ENCODE measurements around the gene ZBTB3. TPM values are rescaled to one million over a fixed set of nuclear protein-coding genes. Genes with fewer than 3 reads are reported as not detected.

The ZBTB3 gene
- total and polyA plus RNA-seq, 9 of the 15 experiments (the other 6 are each of a cell fraction or from before 2014, with no cell fraction given), result 1.9 to 10.0 (median 4.9) TPM

DNA sequence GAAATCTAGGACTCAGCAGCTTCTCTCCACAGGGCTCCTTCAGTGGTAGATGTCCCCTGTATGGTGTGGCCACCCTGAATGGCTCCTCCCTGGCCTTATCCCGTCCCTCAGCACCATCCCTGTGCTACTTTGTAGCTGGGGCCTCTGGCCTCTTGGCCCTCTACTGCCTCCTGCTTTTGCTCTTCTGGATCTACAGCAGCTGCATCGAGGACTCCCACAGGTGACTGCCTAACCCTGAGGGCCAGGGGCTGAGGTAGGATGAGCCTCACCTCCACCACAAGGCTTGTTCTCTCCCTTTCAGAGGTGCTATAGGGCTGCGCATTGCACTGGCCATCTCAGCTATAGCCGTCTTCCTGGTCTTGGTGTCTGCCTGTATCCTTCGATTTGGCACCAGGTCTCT lies 35.0 kb upstream of the ZBTB3 start (continued):
- TF ChIP-seq, protein P1, sequence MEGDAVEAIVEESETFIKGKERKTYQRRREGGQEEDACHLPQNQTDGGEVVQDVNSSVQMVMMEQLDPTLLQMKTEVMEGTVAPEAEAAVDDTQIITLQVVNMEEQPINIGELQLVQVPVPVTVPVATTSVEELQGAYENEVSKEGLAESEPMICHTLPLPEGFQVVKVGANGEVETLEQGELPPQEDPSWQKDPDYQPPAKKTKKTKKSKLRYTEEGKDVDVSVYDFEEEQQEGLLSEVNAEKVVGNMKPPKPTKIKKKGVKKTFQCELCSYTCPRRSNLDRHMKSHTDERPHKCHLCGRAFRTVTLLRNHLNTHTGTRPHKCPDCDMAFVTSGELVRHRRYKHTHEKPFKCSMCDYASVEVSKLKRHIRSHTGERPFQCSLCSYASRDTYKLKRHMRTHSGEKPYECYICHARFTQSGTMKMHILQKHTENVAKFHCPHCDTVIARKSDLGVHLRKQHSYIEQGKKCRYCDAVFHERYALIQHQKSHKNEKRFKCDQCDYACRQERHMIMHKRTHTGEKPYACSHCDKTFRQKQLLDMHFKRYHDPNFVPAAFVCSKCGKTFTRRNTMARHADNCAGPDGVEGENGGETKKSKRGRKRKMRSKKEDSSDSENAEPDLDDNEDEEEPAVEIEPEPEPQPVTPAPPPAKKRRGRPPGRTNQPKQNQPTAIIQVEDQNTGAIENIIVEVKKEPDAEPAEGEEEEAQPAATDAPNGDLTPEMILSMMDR (IDR thresholded peaks at IDR 0.05 in 2 of 3, conservative IDR thresholded peaks at IDR 0.05 in 1 of 3; ENCODE audit: insufficient read depth in 2 of 3, low read depth in 1 of 3, low read length in 3 of 3), result peak; percentile 20 to 31 (median 25); a peak in 3 of 6 replicates
- TF ChIP-seq CREM (IDR thresholded peaks at IDR 0.05; ENCODE audit: low read depth), result no peak
- TF ChIP-seq, protein P2, sequence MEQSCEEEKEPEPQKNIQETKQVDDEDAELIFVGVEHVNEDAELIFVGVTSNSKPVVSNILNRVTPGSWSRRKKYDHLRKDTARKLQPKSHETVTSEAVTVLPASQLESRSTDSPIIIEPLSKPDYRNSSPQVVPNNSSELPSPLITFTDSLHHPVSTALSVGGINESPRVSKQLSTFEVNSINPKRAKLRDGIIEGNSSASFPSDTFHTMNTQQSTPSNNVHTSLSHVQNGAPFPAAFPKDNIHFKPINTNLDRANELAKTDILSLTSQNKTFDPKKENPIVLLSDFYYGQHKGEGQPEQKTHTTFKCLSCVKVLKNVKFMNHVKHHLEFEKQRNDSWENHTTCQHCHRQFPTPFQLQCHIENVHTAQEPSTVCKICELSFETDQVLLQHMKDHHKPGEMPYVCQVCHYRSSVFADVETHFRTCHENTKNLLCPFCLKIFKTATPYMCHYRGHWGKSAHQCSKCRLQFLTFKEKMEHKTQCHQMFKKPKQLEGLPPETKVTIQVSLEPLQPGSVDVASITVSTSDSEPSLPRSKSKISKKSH (CRISPR knock-in tag; IDR thresholded peaks at IDR 0.05), result no peak
- TF ChIP-seq, protein P3, sequence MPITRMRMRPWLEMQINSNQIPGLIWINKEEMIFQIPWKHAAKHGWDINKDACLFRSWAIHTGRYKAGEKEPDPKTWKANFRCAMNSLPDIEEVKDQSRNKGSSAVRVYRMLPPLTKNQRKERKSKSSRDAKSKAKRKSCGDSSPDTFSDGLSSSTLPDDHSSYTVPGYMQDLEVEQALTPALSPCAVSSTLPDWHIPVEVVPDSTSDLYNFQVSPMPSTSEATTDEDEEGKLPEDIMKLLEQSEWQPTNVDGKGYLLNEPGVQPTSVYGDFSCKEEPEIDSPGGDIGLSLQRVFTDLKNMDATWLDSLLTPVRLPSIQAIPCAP (CRISPR knock-in tag; IDR thresholded peaks at IDR 0.05; ENCODE audit: borderline replicate concordance), result no peak
- TF ChIP-seq PCBP1 (IDR thresholded peaks at IDR 0.05; ENCODE audit: low read depth, low read length, poor library complexity, severe bottlenecking), result no peak
- TF ChIP-seq, protein P4, sequence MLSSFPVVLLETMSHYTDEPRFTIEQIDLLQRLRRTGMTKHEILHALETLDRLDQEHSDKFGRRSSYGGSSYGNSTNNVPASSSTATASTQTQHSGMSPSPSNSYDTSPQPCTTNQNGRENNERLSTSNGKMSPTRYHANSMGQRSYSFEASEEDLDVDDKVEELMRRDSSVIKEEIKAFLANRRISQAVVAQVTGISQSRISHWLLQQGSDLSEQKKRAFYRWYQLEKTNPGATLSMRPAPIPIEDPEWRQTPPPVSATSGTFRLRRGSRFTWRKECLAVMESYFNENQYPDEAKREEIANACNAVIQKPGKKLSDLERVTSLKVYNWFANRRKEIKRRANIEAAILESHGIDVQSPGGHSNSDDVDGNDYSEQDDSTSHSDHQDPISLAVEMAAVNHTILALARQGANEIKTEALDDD (IDR thresholded peaks at IDR 0.05), result no peak
- TF ChIP-seq ZNF263 (CRISPR knock-in tag; IDR thresholded peaks at IDR 0.05; ENCODE audit: borderline replicate concordance), result no peak
- TF ChIP-seq GTF2F1 (IDR thresholded peaks at IDR 0.05; ENCODE audit: low read depth, low read length), result no peak
- no peak for TF ChIP-seq TEAD4 (IDR thresholded peaks at IDR 0.05; ENCODE audit: low read length)
- TF ChIP-seq TEAD4 (CRISPR knock-in tag; IDR thresholded peaks at IDR 0.05; ENCODE audit: borderline replicate concordance), result no peak
- TF ChIP-seq, protein P5, sequence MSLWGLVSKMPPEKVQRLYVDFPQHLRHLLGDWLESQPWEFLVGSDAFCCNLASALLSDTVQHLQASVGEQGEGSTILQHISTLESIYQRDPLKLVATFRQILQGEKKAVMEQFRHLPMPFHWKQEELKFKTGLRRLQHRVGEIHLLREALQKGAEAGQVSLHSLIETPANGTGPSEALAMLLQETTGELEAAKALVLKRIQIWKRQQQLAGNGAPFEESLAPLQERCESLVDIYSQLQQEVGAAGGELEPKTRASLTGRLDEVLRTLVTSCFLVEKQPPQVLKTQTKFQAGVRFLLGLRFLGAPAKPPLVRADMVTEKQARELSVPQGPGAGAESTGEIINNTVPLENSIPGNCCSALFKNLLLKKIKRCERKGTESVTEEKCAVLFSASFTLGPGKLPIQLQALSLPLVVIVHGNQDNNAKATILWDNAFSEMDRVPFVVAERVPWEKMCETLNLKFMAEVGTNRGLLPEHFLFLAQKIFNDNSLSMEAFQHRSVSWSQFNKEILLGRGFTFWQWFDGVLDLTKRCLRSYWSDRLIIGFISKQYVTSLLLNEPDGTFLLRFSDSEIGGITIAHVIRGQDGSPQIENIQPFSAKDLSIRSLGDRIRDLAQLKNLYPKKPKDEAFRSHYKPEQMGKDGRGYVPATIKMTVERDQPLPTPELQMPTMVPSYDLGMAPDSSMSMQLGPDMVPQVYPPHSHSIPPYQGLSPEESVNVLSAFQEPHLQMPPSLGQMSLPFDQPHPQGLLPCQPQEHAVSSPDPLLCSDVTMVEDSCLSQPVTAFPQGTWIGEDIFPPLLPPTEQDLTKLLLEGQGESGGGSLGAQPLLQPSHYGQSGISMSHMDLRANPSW (CRISPR knock-in tag; IDR thresholded peaks at IDR 0.05), result no peak

All from K562 (cell line).